ENCODE measurements around the gene PIGQ. TPM values are rescaled to one million over a fixed set of nuclear protein-coding genes. Genes with fewer than 3 reads are reported as not detected.
A peak's percentile ranks its signal among the peaks of the same experiment; 100 is the strongest.

Gene PIGQ
- total RNA-seq, 1 experiment from 2014 or later: 83.5 TPM

DNA sequence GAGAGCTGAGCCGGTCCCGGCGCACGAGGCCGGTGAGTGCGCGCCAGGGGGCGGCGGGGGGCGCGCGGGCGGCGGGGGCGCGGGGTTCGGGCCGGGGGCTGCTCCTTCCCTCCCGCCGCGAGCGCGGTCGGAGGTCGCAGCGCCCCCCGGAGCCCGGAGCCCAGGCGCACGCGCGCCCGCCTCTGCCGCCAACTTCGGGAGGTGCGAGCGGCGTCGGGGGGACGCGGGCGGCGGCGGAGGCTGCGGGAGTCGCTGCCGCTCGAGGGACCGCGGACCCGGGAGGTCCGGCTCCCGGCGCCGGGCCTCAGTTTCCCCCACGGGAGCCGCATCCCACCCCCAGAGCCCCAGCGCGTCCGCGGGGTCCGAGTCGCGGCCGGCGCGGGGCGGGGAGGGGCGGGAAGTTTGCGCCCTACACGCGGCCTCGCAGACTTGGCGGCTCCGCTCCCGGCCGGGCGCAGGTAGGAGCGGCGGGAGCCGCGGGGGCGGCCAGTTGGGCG is 9.5 kb upstream of the PIGQ start, which contains the start of gene PRR35:
PRR35 (plus strand) TSS at position 191 of the 497 bp plus-strand sequence. CDS start 2,901 bp downstream, outside the sequence.
- H3K4me3 ChIP-seq (ENCODE audit: low read depth in 2 of 2, low read length in 2 of 2): peak within 1 kb of the TSS; percentile 18 to 25; a peak in 3 of 4 replicates
- no peak for ATAC-seq
- intact Hi-C loops (cut with micrococcal nuclease; ENCODE audit: unreplicated experiment): no loop called here

DNA sequence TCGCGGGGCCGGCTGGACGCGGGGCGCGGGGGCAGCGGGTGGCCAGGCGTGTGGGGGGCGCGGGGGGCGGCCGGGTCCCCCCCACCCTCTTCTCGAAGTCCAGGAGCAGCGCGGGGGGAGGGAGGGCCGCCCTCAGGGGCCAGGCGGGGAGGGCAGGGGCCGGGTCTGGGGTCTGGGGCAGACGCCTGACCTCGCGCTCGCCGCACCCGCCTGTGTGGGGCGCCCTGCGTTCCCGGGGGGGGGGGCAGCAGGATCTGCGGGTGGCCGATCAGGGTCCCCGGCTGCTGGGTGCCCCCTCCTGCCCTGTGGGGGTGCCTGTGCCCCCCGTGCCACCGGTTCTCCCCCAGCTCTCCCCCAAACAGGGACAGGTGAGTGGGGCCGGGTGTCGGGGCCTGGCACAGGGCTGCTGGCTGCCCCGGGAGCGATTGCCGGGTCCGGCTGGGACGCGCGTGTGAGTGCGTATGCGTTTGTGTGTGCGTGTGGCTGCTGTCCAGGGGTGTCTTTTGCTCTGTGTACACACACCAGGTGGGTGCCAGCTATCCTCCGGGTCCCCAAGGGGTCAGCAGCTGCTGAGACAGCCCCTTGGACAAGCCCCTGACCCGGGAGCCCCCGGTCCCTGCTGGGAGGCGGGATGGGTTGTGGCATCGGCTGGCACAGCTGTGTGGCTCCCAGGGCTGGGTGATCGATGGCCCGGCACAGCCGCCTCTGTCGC is 8.9 kb upstream of the PIGQ start:
- no peak overlapping the region for H3K27ac ChIP-seq (ENCODE audit: low read length)
- ChIA-PET CTCF (no interaction called here), POLR2A (interaction anchor here (0.5 kb wide), 1 partner anchor 47 kb away, joined by 3 read pairs; no protein-coding TSS in a partner anchor)
- peaks cover 38% of the 10 kb centered on the region for H3K4me1 ChIP-seq (ENCODE audit: control insufficient read depth, insufficient read depth, low read length)
- ATAC-seq: no peak
- TF ChIP-seq TCF7L2 (IDR thresholded peaks at IDR 0.05; ENCODE audit: low read depth, low read length): no peak
- TF ChIP-seq CTCF (IDR thresholded peaks at IDR 0.05): no peak
- TF ChIP-seq POLR2AphosphoS5 (IDR thresholded peaks at IDR 0.05; ENCODE audit: low read depth, low read length): no peak
- no peak for TF ChIP-seq SIN3A (IDR thresholded peaks at IDR 0.05; ENCODE audit: borderline replicate concordance, insufficient read depth, low read depth, low read length)
- TF ChIP-seq REST (IDR thresholded peaks at IDR 0.05; ENCODE audit: insufficient read depth in 1 of 2, low read depth in 2 of 2, low read length in 1 of 2): no peak
- in situ Hi-C loops (cut with HindIII; ENCODE audit: low pct_unique_long_range_greater_than_20kb, low sequenced_read_pairs) (no loop called here), intact Hi-C loops (cut with micrococcal nuclease; ENCODE audit: unreplicated experiment) (no loop called here)
- no TSS peak for BruUV-seq (replicated peaks)
- H3K36me3 ChIP-seq (ENCODE audit: control insufficient read depth, insufficient read depth, low read length): no peaks in the 10 kb centered on the region
- no peak for DNase-seq (ENCODE audit: low read depth, low spot score)
- H3K4me3 ChIP-seq (ENCODE audit: low read depth in 2 of 2, low read length in 2 of 2): 0 out of 4 replicates have a peak overlapping the region, but pooled peaks of 1 of the 2 experiments have one; percentile 7
- H3K9me3 ChIP-seq (ENCODE audit: control insufficient read depth, insufficient read depth, low read depth, low read length): no peaks in the 10 kb centered on the region
- no peaks in the 10 kb centered on the region for H3K27me3 ChIP-seq (ENCODE audit: control insufficient read depth, insufficient read depth, low read length)

More for the DNA sequence above, 9.5 kb upstream of the PIGQ start, which contains the start of gene PRR35:
- Histone ChIP-seq H3K27me3 (ENCODE audit: control insufficient read depth, insufficient read depth, low read length) (no peaks in the 10 kb centered on the region), H3K9me3 (ENCODE audit: control insufficient read depth, insufficient read depth, low read depth, low read length) (no peaks in the 10 kb centered on the region), H3K36me3 (ENCODE audit: control insufficient read depth, insufficient read depth, low read length) (no peaks in the 10 kb centered on the region), H3K27ac (ENCODE audit: low read length) (no peak within 1 kb of the TSS), H3K4me1 (ENCODE audit: control insufficient read depth, insufficient read depth, low read length) (peaks cover 36% of the 10 kb centered on the region)
- BruUV-seq (replicated peaks): no TSS peak
- in situ Hi-C loops (cut with HindIII; ENCODE audit: low pct_unique_long_range_greater_than_20kb, low sequenced_read_pairs): no loop called here
- no peak for DNase-seq (ENCODE audit: low read depth, low spot score)
- no peak for TF ChIP-seq REST (IDR thresholded peaks at IDR 0.05; ENCODE audit: insufficient read depth in 1 of 2, low read depth in 2 of 2, low read length in 1 of 2)
- ChIA-PET CTCF (no interaction called here), POLR2A (no interaction called here)
